GM12891 (cell line): ENCODE data around the gene CDC42EP1.

Experiments used
- PAX5 ChIP-seq: IDR thresholded peaks from 2 replicates; pipeline ENCODE4 v1.6.1; 2011; ENCODE audit warnings: low read length, moderate library complexity, mild to moderate bottlenecking; ENCODE audit not compliant: insufficient read depth, severe bottlenecking
- POLR2A ChIP-seq: IDR thresholded peaks from 2 replicates; pipeline ENCODE4 v1.6.1; 2011; ENCODE audit warnings: low read depth, low read length, control low read depth
- POLR2AphosphoS5 ChIP-seq: IDR thresholded peaks from 2 replicates; pipeline ENCODE4 v1.6.1; 2011; ENCODE audit warnings: low read depth, low read length, control low read depth
- POU2F2 ChIP-seq: IDR thresholded peaks from 2 replicates; pipeline ENCODE4 v1.6.1; 2011; ENCODE audit warnings: low read depth, mild to moderate bottlenecking, control low read depth, low read length, moderate library complexity
- SPI1 ChIP-seq: IDR thresholded peaks from 2 replicates; pipeline ENCODE4 v1.6.1; 2011; ENCODE audit warnings: low read depth, low read length, control low read depth
- TAF1 ChIP-seq: IDR thresholded peaks from 2 replicates; pipeline ENCODE4 v1.6.1; 2011; ENCODE audit warnings: low read depth, low read length, control low read depth

GRCh38 chr22:37589636-37590035 lies 29.4 kb downstream of the CDC42EP1 start:
- TF ChIP-seq POLR2A (no peak), TAF1 (no peak), POLR2AphosphoS5 (no peak), PAX5 (no peak), SPI1 (no peak), POU2F2 (no peak)
